Calu3 (cell line): ENCODE results near the gene CNNM2. TPM values are rescaled to one million over a fixed set of nuclear protein-coding genes. Genes with fewer than 3 reads are reported as not detected.
"Not testable (repeated sequence)": the region's sequence is repeated elsewhere in the genome, so short reads cannot be mapped to it uniquely, and the experiment has no call there.

Source experiments
- BruUV-seq: library from RNA; stranded (reverse); fragments of 400-500 nt; replicated peaks from 2 replicates; lab custom pipeline; 2021; lab: Mats Ljungman, UMichigan
- CTCF ChIA-PET: fragments of 300-600 bp; sonication (Branson Sonifier 250); formaldehyde crosslinking; loops from one replicate; lab custom pipeline; 2022; ENCODE audit warnings: antibody characterized with exemption; lab: Charles Lee
- DNase-seq: peaks from one replicate; pipeline ENCODE4 v3.0.0; 2022
- H3K27ac Mint-ChIP-seq: one replicate; pipeline ENCODE4 v1.8.0; 2022; ENCODE audit warnings: mixed read lengths; ENCODE audit not compliant: unreplicated experiment
- H3K27me3 Mint-ChIP-seq: one replicate; pipeline ENCODE4 v1.8.0; 2022; ENCODE audit warnings: mixed read lengths; ENCODE audit not compliant: unreplicated experiment
- H3K36me3 Mint-ChIP-seq: one replicate; pipeline ENCODE4 v1.8.0; 2022; ENCODE audit warnings: mild to moderate bottlenecking, moderate library complexity, mixed read lengths; ENCODE audit not compliant: insufficient read depth, unreplicated experiment
- H3K4me1 Mint-ChIP-seq: one replicate; pipeline ENCODE4 v1.8.0; 2022; ENCODE audit warnings: mild to moderate bottlenecking, low read depth, mixed read lengths; ENCODE audit not compliant: unreplicated experiment
- H3K4me3 Mint-ChIP-seq: one replicate; pipeline ENCODE4 v1.8.0; 2022; ENCODE audit warnings: mild to moderate bottlenecking, low read depth, moderate library complexity, mixed read lengths; ENCODE audit not compliant: unreplicated experiment
- H3K9me3 Mint-ChIP-seq: one replicate; pipeline ENCODE4 v1.8.0; 2022; ENCODE audit warnings: low read depth, mixed read lengths; ENCODE audit not compliant: unreplicated experiment
- CTCF ChIP-seq: fragments of 200-600 bp; IDR thresholded peaks from one replicate; pipeline ENCODE4 v1.8.0; 2022; ENCODE audit warnings: antibody characterized with exemption; ENCODE audit not compliant: unreplicated experiment
- intact Hi-C: fragments of 100-400 bp; cut with micrococcal nuclease; formaldehyde crosslinking; loops from one replicate; pipeline ENCODE4 v1.10.0; 2022; ENCODE audit not compliant: unreplicated experiment
- total RNA-seq: library from RNA; stranded (reverse); gene quantifications from 2 replicates; pipeline ENCODE4 v1.2.3, GENCODE V29; 2022

CNNM2 gene
- total RNA-seq, 1 experiment from 2014 or later: 4.2 TPM

DNA sequence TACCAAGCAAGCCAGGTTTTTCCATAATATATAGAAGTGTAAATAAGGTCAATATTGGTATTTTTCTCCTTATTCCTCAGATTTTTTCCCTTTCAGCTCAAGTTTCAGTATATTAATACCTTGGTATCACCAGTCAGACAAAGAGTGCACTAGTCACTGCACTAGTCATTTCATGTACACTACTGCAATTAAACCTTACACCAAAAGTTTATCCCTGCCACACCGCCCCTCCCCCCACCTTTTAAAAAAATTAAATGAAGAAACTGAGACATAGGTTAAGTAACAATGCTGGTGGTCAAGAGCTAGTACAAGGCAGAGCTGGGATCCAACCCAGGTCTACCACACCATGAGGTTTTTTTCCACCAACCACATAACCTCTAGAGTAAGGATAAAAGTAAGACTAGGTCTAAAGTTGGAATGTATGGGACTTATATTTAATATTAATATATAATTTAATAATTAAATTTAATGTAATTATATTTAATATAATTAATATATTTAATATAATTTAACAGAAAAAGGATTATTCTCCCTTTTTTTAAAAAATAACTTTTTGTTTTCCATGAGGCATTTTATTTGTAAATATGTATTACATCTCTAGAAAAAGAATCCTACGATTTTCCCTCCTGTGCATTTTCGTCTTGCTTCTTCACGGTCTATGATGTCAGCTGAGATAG, 206.5 kb downstream of the CNNM2 start:
- intact Hi-C loops: no loop called here
- no peaks in the 10 kb centered on the region for H3K9me3 Mint-ChIP-seq
- H3K4me3 Mint-ChIP-seq: no peak overlapping the region
- CTCF ChIA-PET: no interaction called here
- no peaks in the 10 kb centered on the region for H3K4me1 Mint-ChIP-seq
- H3K36me3 Mint-ChIP-seq: peaks cover 6% of the 10 kb centered on the region
- no peak for DNase-seq
- BruUV-seq: no TSS peak
- no peaks in the 10 kb centered on the region for H3K27me3 Mint-ChIP-seq
- TF ChIP-seq CTCF: no peak
- no peak overlapping the region for H3K27ac Mint-ChIP-seq

DNA sequence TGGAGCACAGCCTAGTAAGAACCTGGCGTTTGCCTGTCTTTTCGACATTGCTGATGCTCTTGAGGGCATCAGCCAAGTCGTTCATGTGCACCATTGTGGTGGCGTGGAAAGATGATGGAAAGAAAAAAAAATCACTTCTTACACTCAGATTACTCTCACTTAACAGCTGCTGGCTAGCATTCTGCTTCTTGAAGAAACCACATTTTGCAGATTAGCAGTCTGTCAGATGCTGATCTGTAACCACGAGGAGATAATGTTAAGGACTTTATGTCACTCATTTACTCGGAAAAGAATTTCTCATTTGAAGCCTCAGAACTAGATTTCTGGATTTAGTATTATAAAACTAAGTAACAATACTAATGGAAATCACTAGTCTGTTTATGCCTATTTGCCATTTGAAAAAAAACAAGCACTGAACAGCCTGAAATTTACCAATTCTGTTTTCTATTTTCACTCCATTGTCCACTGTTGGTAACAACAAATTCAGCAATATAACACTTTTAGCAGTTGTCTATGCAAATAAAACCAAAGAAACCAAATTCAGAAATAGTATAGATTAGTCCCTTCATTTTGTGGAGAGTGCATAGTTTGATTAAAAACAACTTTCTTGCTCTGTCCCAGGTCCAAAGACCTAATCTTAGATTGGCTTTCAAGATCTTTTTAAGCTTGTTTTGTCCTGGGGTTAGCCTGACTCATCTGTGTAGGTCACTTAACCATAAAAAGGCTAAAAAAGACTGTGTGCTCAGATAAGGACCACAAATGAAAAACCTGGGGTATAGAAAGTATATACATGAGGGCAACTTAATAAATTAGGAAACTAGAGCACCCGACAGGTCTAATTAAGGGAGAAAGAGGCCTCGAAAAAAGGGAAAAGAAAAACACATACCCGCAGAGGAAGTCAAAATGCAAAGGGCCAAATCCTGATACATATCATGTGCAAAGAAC, 207.5 kb downstream of the CNNM2 start:
- BruUV-seq: no TSS peak
- Mint-ChIP-seq H3K4me1 (no peaks in the 10 kb centered on the region), H3K4me3 (no peak overlapping the region), H3K27me3 (no peaks in the 10 kb centered on the region), H3K36me3 (peaks cover 6% of the 10 kb centered on the region), H3K27ac (no peak overlapping the region), H3K9me3 (no peaks in the 10 kb centered on the region)
- intact Hi-C loops: no loop called here
- CTCF ChIA-PET: no interaction called here
- DNase-seq: no peak
- TF ChIP-seq CTCF: no peak

- TF ChIP-seq CTCF: no peak
- Mint-ChIP-seq H3K27ac (no peak overlapping the region), H3K9me3 (no peaks in the 10 kb centered on the region), H3K27me3 (no peaks in the 10 kb centered on the region), H3K36me3 (peaks cover 12% of the 10 kb centered on the region), H3K4me1 (no peaks in the 10 kb centered on the region), H3K4me3 (no peak overlapping the region)
- CTCF ChIA-PET: no interaction called here
- intact Hi-C loops: no loop called here
- BruUV-seq: no TSS peak
- no peak for DNase-seq
Measured at GRCh38 chr10:103127241-103127640, 209.1 kb downstream of the CNNM2 start.

GRCh38 chr10:103130180-103130579, 212.1 kb downstream of the CNNM2 start:
- H3K9me3 Mint-ChIP-seq, intact Hi-C loops, H3K4me3 Mint-ChIP-seq, H3K27me3 Mint-ChIP-seq, CTCF ChIA-PET, DNase-seq, BruUV-seq, H3K4me1 Mint-ChIP-seq, H3K27ac Mint-ChIP-seq: not testable (repeated sequence)
- H3K36me3 Mint-ChIP-seq: peaks cover 27% of the 10 kb centered on the region
